HCT116 (cell line): Measurements from ENCODE around the gene PCDH9.
A peak's percentile ranks its signal among the peaks of the same experiment; 100 is the strongest.

Source experiments
- CEBPB ChIP-seq: IDR thresholded peaks from 2 replicates; pipeline ENCODE4 v1.6.1; 2012; ENCODE audit warnings: low read depth
- EGR1 ChIP-seq: IDR thresholded peaks from 2 replicates; pipeline ENCODE4 v1.6.1; 2012; ENCODE audit warnings: low read depth
- ELF1 ChIP-seq: IDR thresholded peaks from 2 replicates; pipeline ENCODE4 v1.6.1; 2012; ENCODE audit warnings: low read depth, borderline replicate concordance
- EZH2 ChIP-seq: fragments of 200-600 bp; sonication (generic); IDR thresholded peaks from 2 replicates; pipeline ENCODE4 v1.6.1; 2017; ENCODE audit warnings: antibody characterized with exemption, mixed run types
- EZH2phosphoT487 ChIP-seq: fragments of 200-600 bp; IDR thresholded peaks from 2 replicates; pipeline ENCODE4 v1.6.1; 2018; ENCODE audit warnings: antibody characterized with exemption, borderline replicate concordance
- MAX ChIP-seq: IDR thresholded peaks from 2 replicates; pipeline ENCODE4 v1.6.1; 2012
- POLR2A ChIP-seq: IDR thresholded peaks from 2 replicates; pipeline ENCODE4 v1.7.0; 2011; ENCODE audit warnings: borderline replicate concordance; ENCODE audit not compliant: insufficient read depth, insufficient read length; ENCODE audit errors: extremely low read depth
- POLR2AphosphoS5 ChIP-seq: IDR thresholded peaks from 2 replicates; pipeline ENCODE4 v1.6.1; 2011; ENCODE audit warnings: mild to moderate bottlenecking, low read depth, low read length, moderate library complexity
- RAD21 ChIP-seq: IDR thresholded peaks from 2 replicates; pipeline ENCODE4 v1.6.1; 2012; ENCODE audit warnings: low read depth, mild to moderate bottlenecking
- SIN3A ChIP-seq: IDR thresholded peaks from 2 replicates; pipeline ENCODE4 v1.6.1; 2012; ENCODE audit warnings: low read depth
- SP1 ChIP-seq: IDR thresholded peaks from 2 replicates; pipeline ENCODE4 v1.6.1; 2012; ENCODE audit warnings: low read depth
- ZNF274 ChIP-seq: fragments of 200-500 bp; sonication (Bioruptor generic); IDR thresholded peaks from 2 replicates; pipeline ENCODE4 v1.6.1; 2014; ENCODE audit warnings: mild to moderate bottlenecking, low read depth, low read length, inconsistent platforms
- TF ChIP-seq, protein P1 (sequence below), 3 experiments: fragments of 200-600 bp in 1 of 3; sonication (generic) in 1 of 3; IDR thresholded peaks in 2 of 3; conservative IDR thresholded peaks in 1 of 3; 2 replicates each; pipeline ENCODE4 v1.5.1; 2012 to 2017; ENCODE audit warnings: low read depth in 2 of 3, low read length in 2 of 3, antibody characterized with exemption in 1 of 3, borderline replicate concordance in 1 of 3, control low read depth in 1 of 3, mild to moderate bottlenecking in 1 of 3, mixed read lengths in 1 of 3, mixed run types in 1 of 3, moderate library complexity in 1 of 3; ENCODE audit not compliant: insufficient read depth in 1 of 3

DNA sequence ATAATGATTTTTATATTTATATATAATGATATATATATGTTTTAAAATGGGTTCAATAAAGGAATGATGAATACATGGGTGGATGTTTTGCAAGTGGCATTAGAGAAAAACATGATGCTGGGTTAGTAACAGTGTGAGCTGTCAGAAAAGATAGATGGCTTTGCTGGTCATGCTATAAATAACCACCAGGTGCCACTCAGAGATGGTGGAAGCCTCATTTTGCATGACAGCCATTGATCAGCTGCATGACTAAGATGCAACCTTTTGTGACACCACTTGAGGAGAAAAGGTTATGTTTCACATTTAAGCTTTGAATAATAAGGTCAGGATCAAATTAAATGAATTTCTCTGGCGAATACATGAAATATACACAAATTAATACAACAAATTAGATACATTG lies 737.7 kb downstream of the PCDH9 start:
- TF ChIP-seq, protein P1, sequence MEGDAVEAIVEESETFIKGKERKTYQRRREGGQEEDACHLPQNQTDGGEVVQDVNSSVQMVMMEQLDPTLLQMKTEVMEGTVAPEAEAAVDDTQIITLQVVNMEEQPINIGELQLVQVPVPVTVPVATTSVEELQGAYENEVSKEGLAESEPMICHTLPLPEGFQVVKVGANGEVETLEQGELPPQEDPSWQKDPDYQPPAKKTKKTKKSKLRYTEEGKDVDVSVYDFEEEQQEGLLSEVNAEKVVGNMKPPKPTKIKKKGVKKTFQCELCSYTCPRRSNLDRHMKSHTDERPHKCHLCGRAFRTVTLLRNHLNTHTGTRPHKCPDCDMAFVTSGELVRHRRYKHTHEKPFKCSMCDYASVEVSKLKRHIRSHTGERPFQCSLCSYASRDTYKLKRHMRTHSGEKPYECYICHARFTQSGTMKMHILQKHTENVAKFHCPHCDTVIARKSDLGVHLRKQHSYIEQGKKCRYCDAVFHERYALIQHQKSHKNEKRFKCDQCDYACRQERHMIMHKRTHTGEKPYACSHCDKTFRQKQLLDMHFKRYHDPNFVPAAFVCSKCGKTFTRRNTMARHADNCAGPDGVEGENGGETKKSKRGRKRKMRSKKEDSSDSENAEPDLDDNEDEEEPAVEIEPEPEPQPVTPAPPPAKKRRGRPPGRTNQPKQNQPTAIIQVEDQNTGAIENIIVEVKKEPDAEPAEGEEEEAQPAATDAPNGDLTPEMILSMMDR (IDR thresholded peaks at IDR 0.05 in 2 of 3, conservative IDR thresholded peaks at IDR 0.05 in 1 of 3; ENCODE audit: borderline replicate concordance in 1 of 3, insufficient read depth in 1 of 3, low read depth in 2 of 3, low read length in 2 of 3), result peak in 2 of 3 experiments; percentile 45 to 49; a peak in 4 of 6 replicates
- TF ChIP-seq ZNF274 (no peak), SP1 (no peak), EZH2phosphoT487 (no peak), POLR2AphosphoS5 (no peak), RAD21 (peak; percentile 49), ELF1 (no peak), CEBPB (no peak), EZH2 (no peak), MAX (no peak), POLR2A (no peak), SIN3A (no peak), EGR1 (no peak)
